Measurements from ENCODE around the gene CEP55.

GRCh38 chr10:93473161-93473560 lies 23.3 kb upstream of the CEP55 start:
- TF ChIP-seq CTCF (IDR thresholded peaks at IDR 0.05; ENCODE audit: control extremely low read depth in 1 of 3, insufficient read depth in 1 of 3, low read depth in 1 of 3, low read length in 3 of 3) (no peak), SP1 (IDR thresholded peaks at IDR 0.05; ENCODE audit: low read depth, low read length) (no peak)

All from H1 (cell line).